Fibroblast of villous mesenchyme (primary cell): ENCODE measurements around the gene KIAA0232. TPM values are rescaled to one million over a fixed set of nuclear protein-coding genes. Genes with fewer than 3 reads are reported as not detected.
"Not testable (repeated sequence)": the region's sequence is repeated elsewhere in the genome, so short reads cannot be mapped to it uniquely, and the experiment has no call there.

Experiments used
- DNase-seq: peaks from one replicate; pipeline ENCODE4 v3.0.0-alpha.2; 2010; ENCODE audit warnings: low read depth
- H3K4me3 ChIP-seq: 2 replicates; pipeline ENCODE4 v1.5.1; 2011; ENCODE audit warnings: low read depth, mild to moderate bottlenecking, low read length
- CTCF ChIP-seq: IDR thresholded peaks from 2 replicates; pipeline ENCODE4 v1.5.1; 2012; ENCODE audit warnings: low read depth, mild to moderate bottlenecking, low read length; ENCODE audit not compliant: insufficient read depth
- total RNA-seq: library from RNA; depleted of rRNA; stranded (reverse); fragments of >200 nt; gene quantifications from 2 replicates; pipeline ENCODE4 v1.2.3, GENCODE V29; 2012

Gene KIAA0232
- total RNA-seq, 1 donor: 29.8 TPM

- no peak for DNase-seq
- no peak overlapping the region for H3K4me3 ChIP-seq
- no peak for TF ChIP-seq CTCF
Observed at GRCh38 chr4:6889101-6889735, 106.7 kb downstream of the KIAA0232 start.

- DNase-seq: no peak
- H3K4me3 ChIP-seq: no peak overlapping the region
- no peak for TF ChIP-seq CTCF
Observed at GRCh38 chr4:6889736-6890324, 107.3 kb downstream of the KIAA0232 start.

- TF ChIP-seq CTCF: no peak
- no peak overlapping the region for H3K4me3 ChIP-seq
- DNase-seq: no peak
Observed at GRCh38 chr4:6890358-6890757, 107.8 kb downstream of the KIAA0232 start.

GRCh38 chr4:6890971-6891370 is 108.4 kb downstream of the KIAA0232 start:
- not testable (repeated sequence) for DNase-seq, H3K4me3 ChIP-seq

GRCh38 chr4:6891436-6892170 is 109.1 kb downstream of the KIAA0232 start:
- no peak for DNase-seq
- no peak overlapping the region for H3K4me3 ChIP-seq
- no peak for TF ChIP-seq CTCF

- peak; percentile 69 for DNase-seq
Observed at GRCh38 chr4:6892190-6892908, 109.8 kb downstream of the KIAA0232 start.

More at GRCh38 chr4:6892190-6892908, 109.8 kb downstream of the KIAA0232 start:
- TF ChIP-seq CTCF: peak; percentile 32
- H3K4me3 ChIP-seq: no peak overlapping the region
